ENCODE results near the gene AIG1.
"Not testable (repeated sequence)": the region's sequence is repeated elsewhere in the genome, so short reads cannot be mapped to it uniquely, and the experiment has no call there.

Gene AIG1, protein sequence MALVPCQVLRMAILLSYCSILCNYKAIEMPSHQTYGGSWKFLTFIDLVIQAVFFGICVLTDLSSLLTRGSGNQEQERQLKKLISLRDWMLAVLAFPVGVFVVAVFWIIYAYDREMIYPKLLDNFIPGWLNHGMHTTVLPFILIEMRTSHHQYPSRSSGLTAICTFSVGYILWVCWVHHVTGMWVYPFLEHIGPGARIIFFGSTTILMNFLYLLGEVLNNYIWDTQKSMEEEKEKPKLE

DNA sequence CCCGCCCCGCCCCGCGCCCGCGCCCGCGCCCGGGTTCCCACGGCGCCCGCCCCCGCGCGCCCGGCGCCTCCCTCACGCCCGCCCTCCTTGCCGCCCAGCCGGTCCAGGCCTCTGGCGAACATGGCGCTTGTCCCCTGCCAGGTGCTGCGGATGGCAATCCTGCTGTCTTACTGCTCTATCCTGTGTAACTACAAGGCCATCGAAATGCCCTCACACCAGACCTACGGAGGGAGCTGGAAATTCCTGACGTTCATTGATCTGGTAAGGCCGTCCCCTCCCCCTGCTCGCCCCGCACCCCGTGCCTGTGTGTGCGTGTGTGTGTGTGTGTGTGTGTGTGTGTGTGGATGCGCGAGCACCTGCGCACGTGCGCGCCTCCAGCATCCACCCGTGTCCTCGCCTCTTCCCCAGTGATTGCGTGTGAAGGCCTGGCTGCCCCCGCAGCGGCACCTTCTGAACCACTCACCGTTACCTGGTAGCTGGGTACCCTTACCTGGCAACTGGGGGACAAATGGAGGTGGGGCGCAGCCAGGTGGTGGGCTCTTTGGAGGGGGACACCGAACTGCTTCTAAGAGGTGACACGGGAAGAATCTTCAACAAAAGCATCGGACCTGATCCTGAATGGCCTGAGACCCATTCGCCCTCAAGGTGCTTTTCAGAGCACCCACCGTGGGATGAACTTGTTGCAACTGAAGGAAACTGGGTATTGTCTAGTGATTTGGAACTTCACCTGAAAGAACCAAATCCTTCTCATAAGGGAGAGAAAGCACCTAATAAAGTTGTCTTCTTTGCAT lies at the start of gene AIG1:
Gene AIG1 (plus strand): TSS at position 84 of the 791 bp plus-strand sequence. CDS start 37 bp downstream, at position 121.
- peak; percentile 49 for DNase-seq

DNA sequence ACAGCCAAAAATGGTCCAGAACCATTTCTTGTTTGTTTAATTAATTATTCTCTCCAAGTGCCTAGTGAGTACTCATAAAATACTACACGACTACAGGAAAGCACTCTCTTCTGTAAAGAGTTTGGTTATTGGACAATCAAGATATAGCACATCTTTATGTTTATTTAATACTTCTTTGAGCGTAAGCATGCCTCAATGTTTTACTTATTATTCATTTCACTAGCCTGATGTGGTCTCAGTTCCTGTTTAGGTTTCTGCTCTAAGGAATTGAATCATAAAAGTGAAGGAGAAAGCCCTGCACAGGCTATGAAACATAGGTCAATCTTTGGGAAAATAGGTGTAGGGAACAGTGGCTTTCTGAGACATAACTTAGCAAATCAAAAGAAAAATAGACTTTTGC lies 45.9 kb upstream of the AIG1 start:
- DNase-seq: no peak

DNA sequence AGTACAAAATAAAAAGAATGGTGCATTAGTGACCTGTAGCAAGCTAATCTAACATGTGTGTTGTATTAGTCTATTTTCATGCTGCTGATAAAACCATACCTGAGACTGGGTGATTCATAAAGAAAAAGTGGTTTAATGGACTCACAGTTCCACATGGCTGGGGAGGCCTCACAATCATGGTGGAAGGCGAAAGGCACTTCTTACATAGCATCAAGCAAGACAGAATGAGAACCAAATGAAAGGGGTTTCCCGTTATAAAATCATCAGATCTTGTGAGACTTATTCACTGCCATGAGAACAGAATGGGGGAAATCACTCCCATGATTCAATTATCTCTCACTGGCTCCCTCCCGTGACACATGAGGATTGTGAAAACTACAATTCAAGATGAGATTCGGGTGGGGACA lies 45.4 kb upstream of the AIG1 start:
- no peak for DNase-seq

DNA sequence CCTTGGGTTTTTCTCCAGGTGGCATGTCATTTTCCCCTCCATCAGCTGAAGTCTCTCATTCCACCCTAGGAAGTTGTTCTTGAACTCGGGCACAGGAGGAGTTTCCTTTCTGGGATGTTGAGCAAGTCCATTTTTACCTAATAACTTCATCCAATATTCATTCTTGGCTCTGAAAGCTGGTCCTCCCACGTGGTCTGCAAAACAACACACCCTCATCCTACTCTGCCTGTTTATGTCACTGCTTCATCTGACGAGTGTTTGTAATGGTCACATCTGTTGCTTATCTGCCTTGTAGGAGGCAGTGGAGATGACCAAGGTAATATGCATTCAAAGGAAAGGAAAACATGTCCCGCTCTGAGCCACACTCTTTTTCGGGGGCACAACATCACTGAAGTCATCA lies 41.7 kb upstream of the AIG1 start:
- DNase-seq: no peak

DNA sequence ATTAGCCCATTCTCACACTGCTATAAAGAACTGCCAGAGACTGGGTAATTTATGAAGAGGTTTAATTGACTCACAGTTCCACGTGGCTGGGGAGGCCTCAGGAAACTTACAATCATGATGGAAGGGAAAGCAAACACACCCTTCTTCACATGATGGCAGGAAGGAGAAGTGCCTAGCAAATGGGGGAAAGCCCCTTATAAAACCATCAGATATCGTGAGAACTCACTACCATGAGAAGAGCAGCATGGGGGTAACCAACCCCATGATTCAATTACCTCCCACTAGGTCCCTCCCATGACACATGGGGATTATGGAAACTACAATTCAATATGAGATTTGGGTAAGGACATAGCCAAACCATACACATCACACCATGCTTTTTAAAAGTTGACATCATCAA lies 39.8 kb upstream of the AIG1 start:
- not testable (repeated sequence) for DNase-seq

DNA sequence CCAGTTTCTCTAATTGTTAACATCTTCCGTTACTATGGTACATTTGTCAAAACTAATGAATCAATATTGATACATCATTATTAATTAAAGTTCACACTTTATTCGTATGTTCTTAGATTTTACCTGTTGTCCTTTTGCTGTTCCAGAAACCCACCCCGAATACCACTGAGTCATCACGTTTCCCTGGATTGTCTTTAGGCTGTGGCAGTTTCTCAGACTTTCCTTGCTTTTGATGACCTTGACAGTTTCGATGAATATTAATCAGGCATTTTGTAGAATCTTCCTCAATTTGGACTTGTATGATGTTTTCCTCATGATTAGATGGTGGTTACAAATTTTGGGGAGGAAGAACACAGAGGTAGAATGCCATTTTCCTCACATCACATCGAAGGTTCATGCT lies 39.1 kb upstream of the AIG1 start:
- DNase-seq: no peak

DNA sequence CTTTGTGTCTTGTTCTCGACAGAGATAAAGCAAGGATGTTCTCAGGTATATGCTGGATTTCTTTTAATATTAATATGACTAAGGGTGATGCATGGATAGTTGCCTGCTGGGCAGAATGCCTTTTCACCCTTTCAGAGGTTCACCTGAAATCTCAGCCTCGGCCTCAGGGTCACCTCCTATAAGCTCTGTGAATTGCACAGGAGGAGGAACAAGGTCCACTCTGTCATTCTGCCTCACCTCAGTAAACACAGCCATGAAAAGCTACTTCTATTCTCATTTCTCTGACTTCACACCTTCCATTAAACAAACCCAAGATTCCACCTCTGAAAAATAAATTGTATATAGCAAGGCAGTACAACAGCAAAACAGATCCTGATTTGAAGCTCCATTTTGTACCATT lies 38.1 kb upstream of the AIG1 start:
- no peak for DNase-seq

DNA sequence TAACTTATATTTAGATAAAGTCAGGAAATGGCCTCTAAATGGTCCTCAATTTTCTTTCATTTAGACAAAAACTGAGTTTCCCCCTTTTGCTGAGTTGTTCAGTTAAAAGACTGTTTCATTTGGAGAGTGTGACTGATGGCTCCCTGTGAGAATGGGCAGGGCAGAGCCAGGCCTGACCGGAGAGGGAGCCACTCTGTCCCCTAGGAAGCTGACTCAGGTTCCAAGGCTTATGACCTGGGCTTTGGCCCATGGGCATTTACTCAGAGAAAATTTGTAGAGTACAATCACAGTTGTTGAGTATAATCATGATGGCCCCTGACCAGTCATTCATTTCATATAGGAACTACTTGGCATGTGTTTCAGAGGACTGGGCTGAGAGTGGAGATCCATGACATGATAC lies 37.0 kb upstream of the AIG1 start:
- DNase-seq: no peak

DNA sequence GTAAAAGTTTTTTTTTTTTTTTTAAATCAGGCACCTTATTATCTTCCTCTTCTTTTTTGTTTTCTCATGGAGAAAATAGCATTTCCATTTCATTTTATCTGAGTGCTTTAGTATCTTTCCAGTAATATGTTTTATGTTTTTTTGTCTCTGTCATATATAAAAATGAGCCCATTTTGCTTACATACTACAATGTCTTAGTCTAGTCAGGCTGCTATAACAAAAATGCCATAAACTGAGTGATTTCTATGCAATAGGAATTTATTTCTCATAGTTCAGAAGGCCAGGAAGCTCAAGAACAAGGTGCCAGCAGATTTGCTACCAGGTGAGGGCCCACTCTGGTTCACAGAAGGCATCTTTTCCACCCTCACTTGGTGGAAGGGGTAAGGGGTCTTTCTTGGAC lies 35.7 kb upstream of the AIG1 start:
- DNase-seq: no peak

DNA sequence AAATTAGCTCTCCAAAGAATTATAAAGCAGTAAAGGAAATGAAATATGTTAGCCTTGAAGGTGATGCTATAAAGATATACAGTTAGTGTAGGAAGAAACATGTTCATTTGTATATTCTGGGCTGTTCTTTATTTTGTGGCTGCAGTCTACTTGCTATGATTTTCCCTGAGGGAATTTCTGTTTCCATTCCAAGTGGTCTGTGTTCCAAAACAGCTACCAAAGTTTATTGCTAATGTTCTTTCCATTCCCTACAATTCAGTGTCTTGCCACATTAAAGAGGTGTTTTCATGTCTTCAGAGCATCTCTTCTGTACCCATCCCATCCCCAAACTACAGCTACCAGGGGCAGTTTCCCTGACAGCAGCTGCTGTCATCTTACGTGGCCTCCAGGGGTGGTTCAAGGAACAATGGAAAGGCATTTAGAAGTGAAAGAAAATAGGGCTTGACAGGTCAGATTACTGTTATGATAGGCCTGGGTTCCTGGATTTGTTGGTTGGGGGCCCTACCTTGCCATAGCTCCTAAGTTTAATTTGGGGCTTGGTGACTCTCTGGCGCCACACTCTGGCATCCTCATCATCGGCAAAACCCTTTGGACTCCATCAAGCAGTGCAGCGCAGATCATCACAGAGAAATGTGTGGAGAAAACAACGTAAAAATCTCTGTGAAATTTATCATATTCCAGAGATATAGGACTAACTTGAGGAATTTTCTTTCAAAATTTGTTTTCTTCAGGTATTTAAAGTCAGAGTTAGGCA lies 33.8 kb upstream of the AIG1 start:
- DNase-seq: no peak

DNA sequence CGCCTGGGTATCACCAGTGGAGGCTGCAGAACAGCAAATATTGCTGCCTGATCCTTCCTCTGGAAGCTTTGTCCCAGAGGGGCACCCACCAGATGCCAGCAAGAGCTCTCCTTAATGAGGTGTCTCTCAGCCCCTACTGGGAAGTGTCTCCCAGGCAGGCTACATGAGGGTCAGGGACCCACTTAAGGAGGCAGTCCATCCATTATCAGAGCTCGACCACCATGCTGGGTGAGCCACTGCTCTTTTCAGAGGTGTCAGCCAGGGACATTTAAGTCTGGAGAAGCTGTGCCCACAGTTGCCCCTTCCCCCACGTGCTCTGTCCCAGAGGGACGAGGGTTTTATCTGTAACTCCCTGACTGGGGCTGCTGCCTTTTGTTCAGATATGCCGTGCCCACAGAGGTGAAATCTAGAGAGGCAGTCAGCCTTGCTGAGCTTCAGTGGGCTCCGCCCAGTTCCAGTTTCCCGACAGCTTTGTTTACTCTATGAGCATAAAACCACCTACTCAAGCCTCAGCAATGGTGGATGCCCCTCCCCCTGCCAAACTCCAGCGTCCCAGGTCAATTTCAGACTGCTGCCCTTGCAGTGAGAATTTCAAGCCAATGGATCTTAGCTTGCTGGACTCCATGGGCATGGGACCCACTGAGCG lies 25.9 kb upstream of the AIG1 start:
- DNase-seq: no peak

DNA sequence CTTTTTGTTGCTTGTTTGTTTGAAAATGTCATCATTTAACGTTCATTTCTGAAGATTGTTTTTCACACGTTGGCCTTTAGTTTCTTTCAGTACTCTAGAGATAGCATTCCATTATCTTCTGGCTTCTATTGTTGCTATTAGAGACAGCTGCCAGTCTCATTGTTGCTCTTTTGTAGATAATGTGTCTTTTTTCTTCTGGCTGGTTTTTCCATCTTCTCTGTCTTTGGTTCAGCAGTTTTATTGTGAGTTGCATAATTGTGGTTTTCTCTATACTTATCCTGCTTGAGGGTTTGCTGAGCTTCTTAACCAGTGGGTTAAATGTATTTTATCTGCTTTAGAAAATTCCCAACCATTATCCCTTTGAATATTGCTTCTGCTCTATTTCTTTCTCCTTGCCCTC lies 23.2 kb upstream of the AIG1 start:
- no peak for DNase-seq

DNA sequence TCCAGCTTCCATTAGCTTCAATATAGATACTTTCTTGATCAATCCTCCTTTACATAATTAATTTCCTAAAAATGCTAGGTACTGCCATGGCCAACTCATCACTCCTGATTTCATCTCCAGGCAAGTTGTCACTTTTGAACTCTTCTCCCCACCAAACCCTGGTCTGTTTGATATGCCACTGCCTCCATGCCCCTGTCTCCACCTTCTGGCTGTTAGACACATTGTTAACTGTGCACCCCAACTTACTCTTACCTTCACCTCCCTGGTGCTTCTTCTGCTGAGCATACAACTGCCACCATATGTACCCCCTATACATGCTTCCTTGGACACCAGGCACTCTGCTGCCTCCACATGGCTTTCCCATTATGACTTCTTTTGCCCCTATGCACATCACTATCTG lies 21.9 kb upstream of the AIG1 start:
- DNase-seq: no peak

DNA sequence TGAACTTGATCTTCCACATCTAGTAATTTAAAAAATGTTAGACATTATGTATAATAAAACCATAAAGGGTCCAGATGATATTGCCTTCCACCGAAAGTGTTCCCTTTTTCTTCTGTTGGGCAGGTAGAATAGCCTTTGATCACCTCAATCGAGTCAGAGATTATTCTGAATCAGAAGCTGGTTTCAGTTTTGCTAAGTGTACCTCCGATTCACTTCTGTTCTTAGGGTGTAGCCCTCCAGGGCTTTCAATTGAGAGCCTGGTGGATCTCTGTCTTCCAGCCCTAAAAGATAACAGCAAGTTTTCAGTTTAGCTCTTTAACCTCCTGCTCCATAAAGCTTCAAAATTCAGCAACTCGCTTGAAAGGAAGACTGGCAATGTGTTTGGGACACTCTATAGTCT lies 21.1 kb upstream of the AIG1 start:
- no peak for DNase-seq

DNA sequence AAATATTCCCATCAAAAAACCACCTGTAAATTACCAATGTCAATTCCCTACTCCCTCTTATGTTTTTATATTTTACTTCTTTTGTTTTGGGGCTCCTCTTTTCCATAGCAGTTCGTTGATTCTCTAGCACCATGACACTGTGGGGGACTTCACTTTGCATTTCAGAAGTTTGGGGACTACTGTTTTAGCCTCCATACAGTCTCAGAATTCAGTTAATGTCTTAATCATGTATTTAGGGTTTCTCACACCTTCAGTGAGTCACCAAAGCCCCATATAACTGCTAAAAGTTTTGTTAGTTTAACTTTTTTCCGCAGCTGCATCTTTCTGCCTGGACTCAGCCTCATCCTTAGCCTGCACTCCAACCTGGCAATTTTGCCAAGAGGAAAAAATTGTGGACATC lies 20.7 kb upstream of the AIG1 start:
- DNase-seq: no peak

DNA sequence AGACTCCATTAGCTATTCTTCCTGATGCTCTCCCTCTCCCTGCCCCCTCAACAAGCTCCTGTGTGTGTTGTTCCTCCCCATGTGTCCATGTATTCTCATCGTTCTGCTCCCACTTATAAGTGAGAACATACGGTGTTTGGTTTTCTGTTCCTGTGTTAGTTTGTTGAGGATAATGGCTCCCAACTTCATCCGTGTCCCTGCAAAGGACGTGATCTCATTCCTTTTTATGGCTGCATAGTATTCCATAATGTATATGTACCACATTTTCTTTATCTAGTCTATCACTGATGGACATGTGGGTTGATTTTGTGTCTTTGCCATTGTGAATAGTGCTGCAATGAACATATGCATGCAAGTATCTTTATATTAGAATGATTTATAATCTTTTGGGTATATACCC lies 16.3 kb upstream of the AIG1 start:
- not testable (repeated sequence) for DNase-seq

DNA sequence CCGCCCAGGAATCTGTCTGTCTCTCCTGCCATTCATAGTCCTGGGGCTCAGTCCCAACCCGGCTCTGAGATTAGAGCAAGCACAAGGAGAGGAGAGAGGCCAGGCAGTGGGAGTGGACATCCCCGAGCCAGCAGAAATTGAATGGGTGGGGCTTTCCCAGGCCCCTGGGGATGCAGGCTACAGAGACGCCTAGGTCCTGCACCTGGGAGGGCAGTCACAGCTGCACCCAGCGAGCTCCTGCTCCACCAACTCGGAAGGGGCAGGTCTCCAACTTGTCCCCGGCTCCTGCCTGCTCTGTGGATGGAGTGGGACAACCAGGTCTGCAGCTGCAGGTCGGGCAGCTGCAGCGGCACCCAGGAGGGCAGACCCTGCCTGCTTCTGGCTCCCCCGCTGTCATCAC lies 11.1 kb upstream of the AIG1 start:
- DNase-seq: no peak

DNA sequence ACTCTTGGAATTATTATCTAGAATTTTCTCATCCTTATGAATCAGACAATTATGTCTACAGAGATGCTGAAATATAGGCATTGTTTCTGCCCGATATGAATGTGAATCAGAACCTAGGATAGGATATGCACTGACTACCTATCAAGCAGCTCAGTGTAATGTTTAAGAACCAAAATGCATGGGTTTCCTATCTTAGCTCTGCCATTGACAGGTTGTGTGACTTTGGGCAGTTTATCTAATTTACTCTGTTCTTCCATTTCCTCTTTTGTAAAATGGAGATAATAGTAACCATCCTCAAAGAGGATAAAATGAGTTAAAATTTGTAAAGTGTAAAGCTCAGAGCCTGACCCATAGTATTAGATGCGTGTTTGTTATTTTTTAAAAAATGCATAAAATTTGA lies 10.2 kb upstream of the AIG1 start:
- no peak for DNase-seq

DNA sequence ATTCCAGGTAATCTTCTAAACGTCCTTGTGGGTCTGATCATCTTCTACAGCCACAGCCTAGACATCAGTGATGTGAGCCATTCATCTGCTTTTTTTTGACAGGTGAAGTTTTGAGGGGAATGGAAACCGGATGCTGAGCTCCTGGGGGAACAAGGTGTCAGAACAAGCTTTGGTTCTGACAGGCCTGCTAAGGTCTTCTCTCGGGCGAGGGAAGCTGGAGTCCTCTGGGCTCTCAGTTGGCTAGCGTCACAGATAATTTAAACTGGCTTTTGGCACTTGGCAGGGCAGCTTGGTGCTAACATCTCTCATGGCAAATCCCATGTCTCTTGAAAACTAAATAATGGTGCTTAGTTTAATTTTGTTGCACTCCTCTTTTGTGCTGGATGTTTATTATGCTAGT lies 8.4 kb upstream of the AIG1 start:
- no peak for DNase-seq

DNA sequence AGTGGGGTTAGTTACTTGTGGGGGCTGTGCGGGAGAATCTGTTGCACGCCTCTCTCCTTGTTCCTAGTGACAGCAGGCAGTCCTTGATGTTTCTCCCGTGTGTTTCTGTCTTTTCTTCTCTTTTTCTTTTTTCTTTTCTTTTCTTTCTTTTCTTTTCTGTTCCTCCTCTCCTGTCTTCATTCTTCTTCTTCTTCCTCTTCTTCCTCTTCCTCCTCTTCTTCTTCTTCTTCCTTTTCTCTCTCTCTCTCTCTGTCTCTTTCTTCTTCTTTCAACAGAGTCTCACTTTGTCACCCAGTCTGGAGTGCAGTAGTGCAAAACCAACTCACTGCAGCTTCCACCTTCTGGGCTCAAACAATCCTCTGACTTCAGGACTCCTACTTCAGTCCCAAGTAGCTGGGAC lies 6.8 kb upstream of the AIG1 start:
- DNase-seq: no peak

DNA sequence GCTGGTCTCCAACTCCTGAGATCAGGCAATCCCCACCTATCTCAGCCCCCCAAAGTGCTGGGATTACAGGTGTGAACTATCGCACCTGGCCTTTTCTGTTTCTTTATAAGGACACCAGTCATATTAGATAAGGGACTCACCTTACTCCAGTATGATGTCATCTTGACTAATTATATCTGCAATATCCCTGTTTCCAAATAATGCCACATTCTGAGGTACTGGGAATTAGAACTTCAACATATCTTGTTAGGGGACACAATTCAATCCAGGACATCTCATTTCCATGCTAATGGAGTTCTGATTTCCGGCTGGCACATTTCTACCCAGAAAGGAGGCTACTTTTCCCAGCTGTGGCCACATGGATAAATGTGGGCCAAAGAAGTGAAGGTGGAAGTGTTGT lies 6.4 kb upstream of the AIG1 start:
- DNase-seq: no peak

DNA sequence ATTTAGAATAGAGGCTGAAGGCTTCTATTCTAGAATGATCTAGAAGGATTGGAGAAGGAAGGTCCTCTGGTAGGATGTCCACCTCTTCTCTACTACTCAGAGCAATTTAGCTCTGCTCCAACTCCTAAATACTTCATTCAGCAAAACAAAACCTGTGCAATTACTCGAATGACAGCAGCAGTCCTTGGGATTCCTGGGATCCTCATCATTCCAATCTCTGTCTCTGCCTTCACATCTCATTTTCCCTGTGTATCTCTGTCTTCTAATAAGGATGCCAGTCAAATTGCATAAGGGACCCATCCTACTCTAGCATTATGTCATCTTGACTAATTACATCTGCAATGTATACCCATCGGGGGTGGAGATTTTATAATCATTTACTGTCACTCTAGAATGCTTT lies 5.5 kb upstream of the AIG1 start:
- no peak for DNase-seq

DNA sequence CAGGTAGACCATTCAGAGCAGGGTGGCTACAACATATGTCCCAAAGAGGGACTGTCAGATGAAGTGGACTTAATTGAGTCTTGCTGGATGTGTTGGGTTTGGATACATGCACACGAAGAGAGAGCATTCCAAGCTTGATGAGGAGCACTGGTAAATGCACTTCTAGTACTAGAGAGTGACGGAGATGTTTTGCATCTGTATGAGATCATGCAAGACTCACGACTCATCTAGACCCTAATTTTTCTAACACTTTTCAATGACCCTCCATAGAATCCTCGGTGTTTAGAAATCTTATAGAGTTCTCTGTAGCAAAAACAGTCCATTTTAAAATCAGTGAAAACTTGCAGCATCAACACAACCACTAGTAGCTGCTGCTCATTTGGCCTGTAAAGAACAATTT lies 4.8 kb upstream of the AIG1 start:
- DNase-seq: no peak

DNA sequence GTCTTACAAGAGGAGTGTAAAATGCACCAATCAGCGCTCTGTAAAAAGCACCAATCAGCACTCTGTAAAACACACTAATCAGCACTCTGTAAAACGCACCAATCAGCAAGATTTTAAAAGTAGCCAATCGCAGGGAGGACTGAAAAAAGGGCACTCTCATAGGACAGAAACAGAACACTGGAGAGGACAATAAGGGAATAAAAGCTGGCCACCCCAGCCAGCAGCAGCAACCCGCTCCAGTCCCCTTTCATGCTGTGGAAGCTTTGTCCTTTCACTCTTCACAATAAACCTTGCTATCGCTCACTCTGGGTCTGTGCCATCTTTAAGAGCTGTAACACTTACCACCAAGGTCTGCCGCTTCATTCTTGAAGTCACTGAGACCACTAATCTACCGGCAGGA lies 1.7 kb upstream of the AIG1 start:
- no peak for DNase-seq
